ENCODE measurements around the gene PHLDB2.

- TF ChIP-seq POLR2A (IDR thresholded peaks at IDR 0.05; ENCODE audit: low read length) (no peak), GATA1 (IDR thresholded peaks at IDR 0.05; ENCODE audit: low read depth, low read length) (no peak)
Measured at GRCh38 chr3:112017091-112017490, 158.0 kb downstream of the PHLDB2 start.
